Adipocyte (in vitro differentiated cells): Measurements from ENCODE around the gene DUSP19.
A peak's percentile ranks its signal among the peaks of the same experiment; 100 is the strongest.

Experiments
- DNase-seq: peaks from one replicate; pipeline ENCODE4 v3.0.0-alpha.2; 2015; ENCODE audit warnings: low read depth
- H3K27me3 ChIP-seq: replicated peaks from 2 replicates; pipeline ENCODE4 v1.7.0; 2013; ENCODE audit warnings: mild to moderate bottlenecking, low read length, moderate library complexity; ENCODE audit not compliant: control insufficient read depth, insufficient read depth
- H3K36me3 ChIP-seq: 2 replicates; pipeline ENCODE4 v1.7.0; 2013; ENCODE audit warnings: low read length, mild to moderate bottlenecking, moderate library complexity; ENCODE audit not compliant: control insufficient read depth, insufficient read depth, severe bottlenecking
- H3K4me1 ChIP-seq: 2 replicates; pipeline ENCODE4 v1.7.0; 2013; ENCODE audit warnings: mild to moderate bottlenecking, low read length, moderate library complexity; ENCODE audit not compliant: control insufficient read depth, insufficient read depth
- H3K4me3 ChIP-seq: 2 replicates; pipeline ENCODE4 v1.7.0; 2013; ENCODE audit warnings: mild to moderate bottlenecking, low read length, moderate library complexity
- H3K9ac ChIP-seq: 2 replicates; pipeline ENCODE4 v1.7.0; 2013; ENCODE audit warnings: mild to moderate bottlenecking, low read length, moderate library complexity
- H3K9me3 ChIP-seq: 2 replicates; pipeline ENCODE4 v1.7.0; 2013; ENCODE audit warnings: mild to moderate bottlenecking, low read length, moderate library complexity; ENCODE audit not compliant: control insufficient read depth

Gene DUSP19

DNA sequence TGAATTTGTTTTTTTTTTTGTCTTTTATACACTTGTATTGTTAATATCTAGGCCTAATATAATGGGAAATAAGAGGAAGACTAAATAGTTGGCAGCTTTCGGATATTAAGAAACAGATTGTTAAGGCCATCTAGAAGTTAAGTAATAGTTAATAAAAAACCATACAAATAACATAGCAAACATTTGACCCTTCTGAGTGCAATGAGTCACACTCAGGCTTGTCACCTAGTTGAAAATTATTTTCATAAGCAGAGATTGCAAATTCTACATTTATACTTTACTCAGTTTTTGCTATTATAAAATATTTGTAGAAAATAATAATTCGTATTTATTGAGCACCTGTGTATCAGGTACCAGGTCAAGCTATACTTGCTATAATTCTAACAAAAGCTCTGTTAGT, 48.1 kb downstream of the DUSP19 start:
- Histone ChIP-seq H3K4me1 (peaks cover 26% of the 10 kb centered on the region), H3K4me3 (peak overlapping the region; percentile 22)

DNA sequence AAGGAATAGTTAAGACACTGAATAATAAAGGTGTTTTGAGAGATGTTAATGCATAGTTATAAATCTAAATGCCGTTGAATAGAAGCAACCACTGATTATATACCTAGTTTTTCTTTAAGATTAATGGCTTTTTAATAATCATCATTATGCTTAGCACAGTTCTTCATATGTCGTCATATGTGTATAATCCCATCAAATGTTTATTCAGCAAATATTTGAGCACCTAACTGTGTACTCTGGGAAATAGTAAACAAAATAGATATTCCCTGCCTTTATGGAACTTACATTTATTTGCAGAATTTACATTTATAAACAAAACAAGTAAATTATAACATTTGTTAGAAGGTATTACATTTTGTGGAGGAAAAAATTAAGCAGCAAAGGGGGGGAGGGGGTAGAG, 55.5 kb downstream of the DUSP19 start:
- no peaks in the 10 kb centered on the region for H3K27me3 ChIP-seq
- no peak overlapping the region for H3K4me3 ChIP-seq
- no peak overlapping the region for H3K9ac ChIP-seq
- no peak for DNase-seq
- peaks cover 19% of the 10 kb centered on the region for H3K36me3 ChIP-seq
- no peaks in the 10 kb centered on the region for H3K4me1 ChIP-seq
- no peaks in the 10 kb centered on the region for H3K9me3 ChIP-seq

More for the DNA sequence above, 48.1 kb downstream of the DUSP19 start:
- H3K9me3 ChIP-seq = no peaks in the 10 kb centered on the region
- peaks cover 19% of the 10 kb centered on the region for H3K36me3 ChIP-seq
- DNase-seq = no peak
- H3K27me3 ChIP-seq = no peaks in the 10 kb centered on the region
- H3K9ac ChIP-seq = no peak overlapping the region

DNA sequence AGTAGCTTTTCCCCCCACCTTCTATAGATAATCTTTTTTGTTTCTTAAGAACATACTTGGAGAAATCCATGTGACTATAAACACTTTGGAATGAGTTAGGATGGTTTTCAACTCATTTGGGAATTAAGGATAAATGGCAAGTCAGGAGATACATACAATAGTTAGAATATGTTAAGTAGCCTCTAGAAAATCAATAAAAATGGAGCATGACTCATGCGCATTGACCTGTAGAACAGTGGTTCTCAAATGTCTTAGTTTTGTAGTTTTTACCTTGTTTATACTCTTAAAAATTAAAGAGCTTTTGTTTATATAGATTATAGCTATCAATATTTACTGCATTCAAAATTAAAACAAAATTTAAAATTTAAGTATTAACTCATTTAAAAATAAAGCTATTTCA, 70.4 kb downstream of the DUSP19 start:
- peak; percentile 6 for DNase-seq
- Histone ChIP-seq H3K4me3 (no peak overlapping the region), H3K9ac (no peak overlapping the region), H3K4me1 (peaks cover 11% of the 10 kb centered on the region), H3K36me3 (peaks cover 14% of the 10 kb centered on the region), H3K27me3 (no peaks in the 10 kb centered on the region), H3K9me3 (peaks cover 4% of the 10 kb centered on the region)

DNA sequence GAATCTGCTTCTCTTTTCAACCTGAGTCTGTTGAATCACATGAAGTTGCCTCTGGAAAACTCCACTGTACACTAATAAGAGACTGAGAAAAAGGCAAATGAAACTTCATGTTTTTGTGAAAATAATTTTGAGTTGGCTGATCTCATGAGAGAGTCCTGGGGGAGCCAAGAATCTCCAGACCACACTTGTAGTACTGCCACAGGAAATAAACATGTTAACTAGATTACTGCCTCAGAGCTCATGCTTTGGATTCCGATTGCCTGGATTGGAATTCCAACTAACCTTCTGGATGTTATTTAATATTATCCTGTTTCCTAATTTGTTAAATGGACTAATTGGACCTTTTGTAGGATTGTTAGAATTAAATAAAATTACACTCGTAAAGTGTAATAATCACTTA, 70.9 kb downstream of the DUSP19 start:
- no peaks in the 10 kb centered on the region for H3K9me3 ChIP-seq
- no peaks in the 10 kb centered on the region for H3K27me3 ChIP-seq
- no peak overlapping the region for H3K9ac ChIP-seq
- H3K36me3 ChIP-seq = peaks cover 10% of the 10 kb centered on the region
- H3K4me1 ChIP-seq = peaks cover 11% of the 10 kb centered on the region
- no peak overlapping the region for H3K4me3 ChIP-seq
- DNase-seq = peak; percentile 49
